HG03108 (cell line): ENCODE measurements around the gene KRTAP10-7.

Source experiments
- ATAC-seq: cut with Tn5 transposase; IDR thresholded peaks from one replicate; pipeline ENCODE4 v1.9.1; 2021; ENCODE audit warnings: moderate library complexity; ENCODE audit not compliant: unreplicated experiment

Gene KRTAP10-7

GRCh38 chr21:44650973-44651675, 50.7 kb downstream of the KRTAP10-7 start:
- ATAC-seq = no peak
